GM19043 (cell line): ENCODE results near the gene TRIO.
A peak's percentile ranks its signal among the peaks of the same experiment; 100 is the strongest.

ENCODE experiments used
- ATAC-seq: cut with Tn5 transposase; IDR thresholded peaks from one replicate; pipeline ENCODE4 v1.9.1; 2021; ENCODE audit warnings: low read depth; ENCODE audit not compliant: unreplicated experiment

The TRIO gene

DNA sequence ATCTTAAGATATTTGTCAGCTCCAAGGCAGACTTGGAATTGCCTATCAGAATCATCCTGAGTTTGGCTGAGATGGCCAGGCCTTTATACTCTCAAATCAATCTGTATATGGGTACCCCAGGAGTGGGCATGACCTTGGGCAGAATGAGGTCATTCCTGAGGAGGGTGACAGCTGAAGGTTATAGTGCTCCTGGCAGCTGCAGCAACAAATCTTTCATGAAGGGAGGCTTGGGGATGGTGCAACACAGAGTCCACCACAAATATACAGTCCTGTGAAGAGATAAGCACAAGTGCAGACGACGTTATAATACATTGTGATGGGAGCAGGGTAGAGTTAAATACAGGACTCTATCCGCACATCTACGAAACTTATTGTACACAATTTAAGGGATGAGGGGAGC, 21.1 kb upstream of the TRIO start:
- ATAC-seq: no peak

DNA sequence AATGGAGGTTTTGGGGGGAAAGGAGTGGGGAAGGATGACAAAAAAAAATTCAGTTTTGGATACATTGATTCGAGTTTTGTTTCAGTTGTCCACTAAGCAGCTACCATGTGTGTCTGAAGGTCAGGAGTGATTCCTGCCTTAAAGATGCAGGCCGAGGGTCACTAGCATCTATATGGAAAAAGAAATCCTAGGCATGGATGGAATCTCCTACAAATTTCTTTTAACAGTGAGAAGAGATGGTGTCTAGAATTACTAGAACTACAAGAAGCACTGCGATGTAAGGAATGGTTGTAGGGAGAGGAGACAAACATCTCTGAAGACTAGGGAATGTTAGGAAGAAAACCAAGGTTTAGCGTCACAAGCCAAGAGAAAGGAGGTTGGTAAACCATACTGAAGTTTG, 19.6 kb upstream of the TRIO start:
- ATAC-seq: no peak

DNA sequence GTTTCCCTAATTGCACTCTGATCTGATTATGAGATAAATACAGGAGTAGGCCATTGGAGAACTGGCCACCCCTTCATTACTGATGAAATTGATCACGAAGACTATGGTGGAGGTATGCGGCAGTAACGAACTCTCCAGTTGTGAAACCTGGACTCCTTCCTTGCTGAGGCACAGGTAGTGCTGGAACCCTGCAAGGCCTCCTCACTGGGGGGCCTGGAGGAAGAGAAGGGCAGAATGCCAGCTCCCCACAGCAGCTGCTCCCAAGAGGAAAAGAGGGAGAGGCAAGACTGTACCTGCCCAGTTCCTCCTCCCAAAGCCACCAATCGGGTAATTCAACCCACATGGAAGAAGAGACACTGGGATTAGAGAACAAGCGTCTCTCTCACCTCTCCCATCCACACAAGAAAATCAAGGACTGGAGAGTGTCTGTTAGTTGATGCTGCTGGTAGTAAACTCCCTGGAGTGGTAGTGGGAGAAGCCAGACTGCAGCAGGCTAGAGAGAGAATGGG, 19.1 kb upstream of the TRIO start:
- ATAC-seq: no peak

DNA sequence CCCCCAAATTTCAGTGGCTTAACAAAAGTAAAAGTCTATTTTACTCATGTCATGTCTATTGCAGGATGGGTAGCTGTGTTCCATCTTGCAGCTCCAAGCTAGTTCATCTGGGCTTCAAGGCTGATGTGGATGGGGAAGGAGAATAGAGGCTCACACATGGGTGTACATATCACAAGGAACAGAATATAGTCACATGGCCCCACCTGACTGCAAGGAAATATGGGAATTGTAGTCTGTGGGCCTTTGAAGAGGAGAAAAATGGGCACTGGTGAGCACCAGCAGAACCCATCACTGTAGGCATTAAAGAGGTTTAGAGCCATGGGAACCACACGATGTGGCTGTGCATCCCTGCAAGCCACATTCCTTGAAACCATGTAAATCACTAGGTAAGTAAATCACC, 17.9 kb upstream of the TRIO start:
- ATAC-seq: no peak

DNA sequence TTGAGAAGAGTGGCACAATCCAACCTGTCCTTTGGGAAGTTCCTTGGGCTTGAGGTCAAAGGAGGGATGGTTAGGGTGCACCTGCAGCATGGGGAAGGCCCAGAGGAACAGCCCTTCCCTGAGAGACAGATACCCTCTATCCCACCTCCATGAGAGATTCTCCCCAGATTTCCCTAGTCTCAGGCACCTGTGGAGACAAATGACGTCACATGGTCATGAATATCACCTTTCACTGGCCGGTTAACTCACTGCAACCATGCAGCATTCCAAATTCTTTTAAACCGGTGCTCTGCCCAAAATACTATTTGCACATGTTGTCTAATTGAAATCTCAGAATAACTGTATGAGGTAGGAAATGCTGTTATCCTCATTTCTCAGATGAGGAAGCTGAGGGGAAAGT, 15.6 kb upstream of the TRIO start:
- ATAC-seq: no peak

DNA sequence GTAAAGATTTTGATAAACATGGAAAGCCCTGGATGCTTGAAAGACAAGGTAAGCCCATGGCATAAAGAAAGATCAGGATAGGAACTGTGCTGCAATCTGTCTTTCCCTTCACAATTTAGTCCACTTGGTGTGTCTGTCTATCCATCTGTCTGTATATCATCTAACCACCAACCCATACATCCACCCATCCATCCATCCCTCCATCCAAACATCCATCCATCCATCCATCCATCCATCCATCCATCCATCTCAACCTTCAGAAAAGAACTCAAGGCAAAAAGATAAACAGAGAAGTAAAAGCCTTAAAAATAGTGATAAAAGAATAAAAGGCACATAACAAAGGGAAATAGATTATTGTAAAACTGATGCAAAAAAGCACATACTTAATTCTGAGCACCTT, 15.1 kb upstream of the TRIO start:
- ATAC-seq: no peak

DNA sequence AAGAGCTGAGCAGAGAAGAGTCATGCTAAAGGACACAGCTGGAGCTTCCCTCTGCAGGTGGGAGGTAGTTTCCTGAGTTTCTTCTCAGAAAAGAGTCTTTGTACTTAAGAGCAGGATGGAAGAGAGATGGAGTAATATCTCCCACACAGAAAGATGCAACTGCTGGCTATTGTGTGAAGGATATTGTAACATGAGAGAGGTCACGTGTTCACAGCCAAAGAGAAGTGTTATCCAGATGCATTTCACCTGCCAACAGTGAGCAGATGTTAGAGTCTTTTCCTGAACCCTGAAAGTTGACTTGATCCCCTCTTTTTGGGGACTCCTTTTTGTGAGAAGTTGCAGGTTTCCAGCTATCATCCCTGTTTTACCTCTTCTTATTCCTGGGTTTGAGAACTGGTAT, 14.0 kb upstream of the TRIO start:
- ATAC-seq: no peak

DNA sequence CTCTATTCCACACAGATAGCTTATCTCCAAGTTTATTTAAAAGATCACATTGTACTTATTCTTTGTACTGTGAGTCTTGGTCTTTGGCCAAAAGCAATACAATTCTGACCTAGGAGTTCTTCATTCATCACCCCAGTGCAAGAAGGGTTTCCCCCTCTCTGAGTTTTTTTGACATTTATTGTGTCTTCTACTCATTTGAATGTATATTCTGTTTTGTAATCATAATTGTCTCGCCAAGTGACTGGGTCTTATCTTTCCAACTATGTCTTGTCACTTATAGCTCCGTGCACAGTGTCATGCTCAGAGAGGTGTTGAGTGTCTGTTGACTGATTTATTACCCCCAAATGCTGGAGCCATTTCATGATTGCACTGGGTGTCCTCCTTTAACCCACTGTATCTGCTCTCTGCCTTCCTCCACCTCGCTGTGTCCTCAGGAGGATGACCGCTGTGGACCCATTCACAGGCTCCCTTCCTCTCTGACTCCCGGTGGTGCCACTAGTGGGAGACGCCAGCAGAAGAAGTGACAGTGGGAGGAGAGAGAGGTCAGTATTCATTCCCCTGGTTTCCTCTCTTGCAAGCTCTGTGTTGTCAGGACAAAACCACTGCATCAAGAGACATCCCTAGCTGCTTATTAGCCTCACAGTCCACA, 11.2 kb upstream of the TRIO start:
- ATAC-seq: no peak

DNA sequence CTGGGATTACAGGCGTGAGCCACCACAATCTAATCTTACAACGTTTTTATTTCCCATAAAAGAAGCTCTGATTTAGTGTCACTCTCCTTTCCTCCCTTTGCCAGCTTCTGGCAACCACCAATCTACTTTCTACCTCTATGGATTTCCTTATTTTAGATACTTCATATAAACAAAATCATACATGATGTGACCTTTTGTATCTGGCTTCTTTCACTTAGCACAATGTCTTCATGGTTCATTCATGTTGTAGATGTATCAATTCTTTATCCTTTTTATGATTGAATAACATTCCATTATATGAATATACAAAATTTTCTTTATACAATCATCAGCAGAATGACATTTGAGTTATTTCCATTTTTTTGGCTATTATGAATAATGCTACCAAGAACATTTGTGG, 9.7 kb upstream of the TRIO start:
- no peak for ATAC-seq

DNA sequence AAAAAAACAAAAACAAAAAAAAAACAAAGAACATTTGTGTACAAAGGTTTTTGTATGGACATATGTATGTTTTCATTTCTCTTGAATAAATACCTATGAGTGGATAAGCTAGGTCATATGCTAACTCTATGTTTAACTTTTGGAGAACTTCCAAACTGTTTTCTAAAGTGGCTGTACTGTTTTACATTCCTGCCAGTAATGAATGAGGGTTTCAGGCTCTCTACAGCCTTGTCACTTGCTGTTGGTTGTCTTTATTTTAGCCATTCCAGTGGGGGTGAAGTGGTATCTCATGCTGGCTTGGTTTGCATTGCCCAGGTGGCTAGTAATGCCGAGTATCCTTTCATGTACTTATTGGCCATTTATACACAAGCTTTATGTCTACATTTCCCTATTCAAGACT, 9.1 kb upstream of the TRIO start:
- ATAC-seq: no peak

DNA sequence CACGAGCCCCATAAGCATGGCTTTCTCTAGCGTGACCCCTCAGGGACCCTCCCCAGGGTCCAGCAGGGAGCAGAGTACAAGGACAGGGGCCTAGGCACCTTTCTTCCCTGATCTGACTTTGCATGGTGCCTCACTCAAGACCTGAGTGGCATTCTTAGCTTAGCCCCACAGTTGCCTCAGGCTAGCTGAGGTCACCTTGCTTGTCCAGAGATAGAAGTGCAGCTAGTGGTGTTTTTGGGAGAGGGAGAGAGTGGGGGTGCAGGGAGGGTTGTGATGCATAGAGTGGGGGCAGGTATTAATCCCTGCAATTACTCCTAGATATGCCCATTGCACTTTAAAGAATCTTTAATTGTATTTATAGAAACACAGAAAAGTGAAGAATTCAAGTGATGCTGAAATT, 8.4 kb upstream of the TRIO start:
- no peak for ATAC-seq

DNA sequence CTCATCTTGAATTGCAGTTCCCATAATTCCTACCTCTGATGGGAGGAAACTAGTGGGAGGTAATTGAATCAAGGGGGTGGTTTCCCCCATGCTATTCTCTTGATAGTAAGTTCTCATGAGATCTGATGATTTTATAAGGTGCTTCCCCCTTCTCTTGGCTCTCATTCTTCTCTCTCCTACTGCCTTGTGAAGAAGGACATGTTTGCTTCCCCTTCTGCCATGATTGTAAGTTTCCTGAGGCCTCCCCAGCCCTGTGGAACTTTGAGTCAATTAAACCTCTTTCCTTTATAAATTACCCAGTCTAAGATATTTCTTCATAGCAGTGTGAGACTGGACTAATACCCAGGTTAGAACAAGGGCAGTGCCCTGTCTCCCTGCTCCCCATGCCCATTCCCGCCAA, 7.5 kb upstream of the TRIO start:
- no peak for ATAC-seq

DNA sequence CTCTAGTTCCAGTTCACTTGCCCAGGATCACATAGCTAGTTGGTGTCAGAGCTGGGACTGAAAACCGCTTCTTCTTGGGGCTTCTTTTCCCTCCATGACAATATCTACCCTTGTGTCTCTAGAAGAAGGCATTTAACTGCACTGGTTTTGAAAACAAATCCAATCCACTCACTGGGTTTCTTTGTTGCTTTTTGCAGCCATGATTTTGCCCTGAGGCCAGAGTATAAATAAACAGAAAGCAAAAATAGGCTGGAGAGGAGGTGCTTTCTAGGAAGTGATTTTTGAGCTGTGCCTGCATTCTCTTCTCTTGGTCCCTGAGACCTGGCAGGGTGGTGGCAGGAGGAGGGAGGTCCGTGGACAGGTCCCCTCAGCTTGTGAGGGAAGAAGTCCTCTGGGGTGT, 6.9 kb upstream of the TRIO start:
- no peak for ATAC-seq

DNA sequence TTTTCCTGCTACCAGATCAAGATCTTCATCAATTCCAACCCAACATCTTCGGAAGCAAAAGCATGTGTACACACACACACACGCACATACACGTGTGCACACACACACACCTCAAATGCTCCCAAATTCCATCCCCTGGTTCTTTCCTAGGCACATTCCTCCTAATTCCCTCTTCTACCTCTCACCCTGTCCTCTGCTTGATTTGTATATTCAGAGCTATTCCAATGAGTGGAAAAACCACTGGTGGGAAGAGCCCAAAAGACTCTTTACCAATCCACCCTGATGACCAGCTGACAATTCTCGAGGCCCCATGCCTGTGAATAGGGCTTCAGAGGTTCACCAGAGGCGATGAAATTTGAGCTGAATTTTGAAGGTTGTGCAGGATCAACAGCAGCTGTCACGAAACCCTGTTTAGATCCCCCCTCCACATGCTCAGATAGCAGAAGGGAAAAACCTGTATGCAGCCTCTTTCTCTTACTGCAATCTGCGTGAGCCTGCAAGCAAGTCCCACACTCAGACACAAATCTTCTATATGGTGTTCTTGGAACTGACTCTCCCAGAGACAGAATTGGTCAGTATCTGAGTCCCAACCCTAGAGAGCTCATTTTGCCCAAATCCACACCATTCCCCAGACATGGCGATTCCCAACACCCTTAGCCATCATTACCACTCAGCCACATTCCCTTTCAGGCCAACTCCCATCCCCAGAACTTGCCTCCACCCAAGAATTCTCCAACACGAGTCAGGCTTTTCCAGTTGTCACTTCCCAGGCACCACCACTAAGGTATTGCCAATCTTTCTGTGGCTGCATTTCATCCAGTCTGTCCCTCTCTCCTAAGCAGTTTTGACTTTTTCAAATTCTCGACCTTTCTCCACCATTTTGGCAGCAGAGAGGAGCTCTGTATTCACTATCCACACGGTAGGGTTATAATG, 4.3 kb upstream of the TRIO start:
- ATAC-seq: no peak

DNA sequence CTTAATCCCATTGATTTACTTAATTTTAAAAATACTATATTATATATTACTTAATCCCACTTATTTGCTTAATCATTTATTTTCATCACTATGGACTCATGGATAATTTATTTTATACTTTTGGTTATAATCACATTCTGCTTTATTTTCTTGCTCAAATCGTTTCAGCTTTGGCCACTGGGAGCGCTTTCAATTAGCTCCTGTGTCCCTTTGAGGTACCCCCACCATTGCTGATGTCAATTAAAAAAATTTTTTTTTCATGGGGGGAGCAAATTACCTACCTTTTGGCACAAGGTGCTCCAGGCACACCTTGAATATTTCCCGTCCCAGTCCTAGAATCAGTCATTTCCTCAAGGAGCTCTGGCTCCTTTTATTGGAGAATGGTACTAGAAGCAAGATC, 1.4 kb upstream of the TRIO start:
- ATAC-seq: no peak

DNA sequence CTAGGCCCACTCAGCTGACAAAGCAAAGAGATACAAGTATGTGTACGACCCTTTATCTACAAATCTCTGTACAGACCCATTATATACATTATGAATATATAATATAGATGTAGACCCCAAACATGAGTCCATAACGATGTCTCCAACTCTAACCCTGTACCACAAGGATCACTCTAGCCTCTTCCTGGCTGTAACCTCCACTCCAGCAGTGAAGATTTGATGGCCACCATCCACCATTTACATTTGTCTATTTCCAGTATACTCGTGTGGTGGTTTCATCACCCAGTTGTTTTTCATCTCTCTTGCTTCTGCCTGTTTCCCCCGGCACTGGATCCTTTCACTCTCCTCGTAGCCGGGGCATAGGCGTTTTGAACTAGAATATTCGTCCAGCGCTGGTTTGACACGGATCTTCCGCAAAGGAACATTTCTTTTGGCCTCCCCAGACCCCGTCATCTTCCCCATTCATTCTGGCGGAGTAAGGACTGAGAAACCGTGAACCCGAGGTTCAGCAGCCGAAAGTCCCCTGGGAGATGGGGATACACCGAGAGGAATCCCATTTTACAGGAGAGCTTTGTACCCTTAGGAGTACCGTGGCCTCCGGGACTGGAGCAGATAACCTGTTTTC, 828 bp upstream of the TRIO start:
- ATAC-seq: peak; percentile 1

DNA sequence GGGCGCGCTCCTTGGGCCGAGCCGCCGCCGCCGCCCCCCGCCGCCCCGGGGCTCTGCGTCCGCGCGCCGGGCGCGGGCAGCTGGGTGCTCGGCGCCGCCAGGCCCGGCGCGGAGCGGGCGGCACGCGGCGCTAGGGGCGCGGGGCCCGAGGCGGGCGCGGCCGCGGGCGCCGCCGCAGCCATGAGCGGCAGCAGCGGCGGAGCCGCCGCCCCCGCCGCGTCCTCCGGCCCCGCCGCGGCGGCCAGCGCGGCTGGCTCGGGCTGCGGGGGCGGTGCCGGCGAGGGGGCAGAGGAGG, 351 bp downstream of the TRIO start:
- ATAC-seq: peak; percentile 8

DNA sequence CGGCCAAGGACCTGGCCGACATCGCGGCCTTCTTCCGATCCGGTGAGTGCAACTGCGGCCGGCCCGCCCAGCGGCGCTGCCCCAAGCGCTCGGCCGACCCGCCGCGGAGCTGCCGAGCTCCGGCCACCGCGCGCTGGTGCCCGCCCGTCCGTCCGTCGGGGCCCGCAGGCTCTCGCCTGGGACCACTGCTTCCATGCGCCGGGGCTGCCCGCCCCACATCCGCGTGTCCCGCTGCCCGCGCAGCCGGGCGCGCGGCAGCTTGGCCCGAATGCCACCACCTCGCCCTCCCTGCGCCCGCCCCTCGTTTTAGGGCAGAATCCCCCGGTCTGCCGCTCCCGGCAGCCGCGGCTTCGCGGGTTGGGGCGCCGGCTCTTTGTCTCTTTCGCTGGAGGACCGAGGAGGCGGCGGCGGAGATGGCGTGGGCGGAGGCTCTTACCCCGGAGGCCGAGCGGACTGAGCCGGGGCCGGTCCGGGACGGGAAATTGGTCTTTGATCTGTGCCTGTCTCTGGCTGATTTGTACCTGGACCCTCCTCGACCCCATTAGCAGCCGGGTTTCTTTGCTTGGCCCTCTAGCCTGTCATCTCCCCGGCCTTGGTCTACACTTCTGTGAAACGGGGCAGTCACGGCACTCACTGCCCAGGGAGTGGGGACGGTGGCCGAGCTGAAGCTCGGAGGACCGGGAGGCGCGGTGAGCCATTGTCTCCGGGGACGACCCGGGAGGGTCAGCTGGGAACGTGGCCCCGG, 871 bp downstream of the TRIO start:
- peak; percentile 5 for ATAC-seq

DNA sequence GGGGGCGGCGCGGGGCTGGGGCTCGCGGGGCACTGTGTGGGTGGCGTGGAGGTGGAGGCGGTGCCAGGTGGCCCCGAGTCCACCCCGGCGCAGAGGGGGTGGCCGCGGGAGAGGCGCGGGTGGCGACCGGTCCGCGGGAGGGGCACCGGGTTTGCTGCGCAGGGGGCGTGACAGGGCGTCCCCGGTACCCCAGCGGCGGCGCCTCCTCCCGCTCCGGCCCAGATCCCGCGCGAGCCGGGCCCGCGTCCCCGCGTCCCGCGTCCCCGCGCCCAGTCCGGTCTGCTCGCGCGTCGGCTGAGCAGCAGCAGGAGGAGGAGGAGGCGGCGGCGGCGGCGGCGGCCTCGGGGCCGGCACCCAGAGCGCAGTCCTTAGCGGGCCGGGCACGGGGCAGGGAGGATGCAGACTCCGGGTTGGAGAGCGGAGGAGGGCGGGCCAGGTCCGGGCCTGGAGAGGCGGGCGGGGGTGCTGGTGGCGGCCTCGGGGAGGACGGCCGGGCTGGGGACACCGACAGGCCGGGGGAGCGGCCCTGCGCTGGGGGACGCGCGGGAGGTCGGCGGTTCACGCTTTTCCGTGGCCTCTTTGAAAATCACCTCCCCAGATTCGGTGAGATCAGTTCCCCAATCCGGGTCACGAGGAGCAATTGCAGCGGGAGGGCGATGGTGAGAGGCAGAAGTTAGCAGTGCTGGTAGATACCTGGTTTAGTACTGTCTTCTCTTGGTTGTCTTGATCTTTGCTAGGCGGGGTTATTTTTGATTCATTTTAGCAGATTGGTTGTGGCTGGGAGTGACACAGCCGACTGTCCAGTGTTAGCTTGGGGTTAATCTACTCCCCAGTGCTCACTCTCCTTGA, 1.7 kb downstream of the TRIO start:
- ATAC-seq: peak; percentile 46
